ENCODE measurements around the gene MUC6.

The MUC6 gene

GRCh38 chr11:993632-994167 is 42.8 kb downstream of the MUC6 start:
- no peak for TF ChIP-seq CTCF (IDR thresholded peaks at IDR 0.05; ENCODE audit: low read depth, low read length, missing control alignments)
- in situ Hi-C loops (cut with HindIII; ENCODE audit: low sequenced_read_pairs), result loop anchor here (10.0 kb wide), 1 partner anchor 541 kb away; no protein-coding TSS in a partner anchor
- DNase-seq (ENCODE audit: low read depth), result no peak
- H3K4me3 ChIP-seq (ENCODE audit: low read depth, low read length), result no peak overlapping the region

- no peak for TF ChIP-seq CTCF (IDR thresholded peaks at IDR 0.05; ENCODE audit: low read depth, low read length, missing control alignments)
- no peak overlapping the region for H3K4me3 ChIP-seq (ENCODE audit: low read depth, low read length)
- in situ Hi-C loops (cut with HindIII; ENCODE audit: low sequenced_read_pairs), result loop anchor here (10.0 kb wide), 1 partner anchor 542 kb away; no protein-coding TSS in a partner anchor
- no peak for DNase-seq (ENCODE audit: low read depth)
These were observed 43.9 kb downstream of the MUC6 start for GRCh38 chr11:992577-992976.

- no peak for TF ChIP-seq CTCF (IDR thresholded peaks at IDR 0.05; ENCODE audit: low read depth, low read length, missing control alignments)
- no peak overlapping the region for H3K4me3 ChIP-seq (ENCODE audit: low read depth, low read length)
- DNase-seq (ENCODE audit: low read depth), result no peak
- in situ Hi-C loops (cut with HindIII; ENCODE audit: low sequenced_read_pairs), result loop anchor here (10.0 kb wide), 1 partner anchor 543 kb away; no protein-coding TSS in a partner anchor
These were observed 44.7 kb downstream of the MUC6 start for GRCh38 chr11:991711-992307.

GRCh38 chr11:991034-991433 is 45.5 kb downstream of the MUC6 start:
- DNase-seq (ENCODE audit: low read depth), result no peak
- no peak for TF ChIP-seq CTCF (IDR thresholded peaks at IDR 0.05; ENCODE audit: low read depth, low read length, missing control alignments)
- in situ Hi-C loops (cut with HindIII; ENCODE audit: low sequenced_read_pairs), result loop anchor here (10.0 kb wide), 1 partner anchor 544 kb away; no protein-coding TSS in a partner anchor
- H3K4me3 ChIP-seq (ENCODE audit: low read depth, low read length), result no peak overlapping the region

GRCh38 chr11:990101-990500 is 46.4 kb downstream of the MUC6 start:
- in situ Hi-C loops (cut with HindIII; ENCODE audit: low sequenced_read_pairs), result loop anchor here (10.0 kb wide), 1 partner anchor 545 kb away; no protein-coding TSS in a partner anchor
- H3K4me3 ChIP-seq (ENCODE audit: low read depth, low read length), result no peak overlapping the region
- TF ChIP-seq CTCF (IDR thresholded peaks at IDR 0.05; ENCODE audit: low read depth, low read length, missing control alignments), result no peak
- no peak for DNase-seq (ENCODE audit: low read depth)

GRCh38 chr11:987671-988070 is 48.8 kb downstream of the MUC6 start:
- DNase-seq (ENCODE audit: low read depth), result no peak
- no peak overlapping the region for H3K4me3 ChIP-seq (ENCODE audit: low read depth, low read length)
- in situ Hi-C loops (cut with HindIII; ENCODE audit: low sequenced_read_pairs), result no loop called here
- TF ChIP-seq CTCF (IDR thresholded peaks at IDR 0.05; ENCODE audit: low read depth, low read length, missing control alignments), result no peak

All from astrocyte of the cerebellum (primary cell).